ENCODE measurements around the gene EFNA5.

EFNA5 gene

GRCh38 chr5:107428303-107428813 is 242.4 kb downstream of the EFNA5 start:
- no peak for DNase-seq (ENCODE audit: low read depth in 2 of 2)

GRCh38 chr5:107426872-107427271 is 243.9 kb downstream of the EFNA5 start:
- DNase-seq (ENCODE audit: low read depth in 2 of 2), result no peak

- no peak for DNase-seq (ENCODE audit: low read depth in 2 of 2)
These were observed 244.5 kb downstream of the EFNA5 start for GRCh38 chr5:107426209-107426608.

GRCh38 chr5:107425541-107426031 is 245.2 kb downstream of the EFNA5 start:
- no peak for DNase-seq (ENCODE audit: low read depth in 2 of 2)

GRCh38 chr5:107424491-107424890 is 246.2 kb downstream of the EFNA5 start:
- DNase-seq (ENCODE audit: low read depth in 2 of 2), result no peak

- no peak for DNase-seq (ENCODE audit: low read depth in 2 of 2)
These were observed 248.2 kb downstream of the EFNA5 start for GRCh38 chr5:107422494-107422893.

GRCh38 chr5:107419498-107419897 is 251.2 kb downstream of the EFNA5 start:
- DNase-seq (ENCODE audit: low read depth in 2 of 2), result no peak

- no peak for DNase-seq (ENCODE audit: low read depth in 2 of 2)
These were observed 251.8 kb downstream of the EFNA5 start for GRCh38 chr5:107418902-107419301.

GRCh38 chr5:107418071-107418470 is 252.7 kb downstream of the EFNA5 start:
- DNase-seq (ENCODE audit: low read depth in 2 of 2), result no peak

- DNase-seq (ENCODE audit: low read depth in 2 of 2), result no peak
These were observed 255.0 kb downstream of the EFNA5 start for GRCh38 chr5:107415762-107416161.

GRCh38 chr5:107414802-107415201 is 255.9 kb downstream of the EFNA5 start:
- no peak for DNase-seq (ENCODE audit: low read depth in 2 of 2)

GRCh38 chr5:107413754-107414153 is 257.0 kb downstream of the EFNA5 start:
- no peak for DNase-seq (ENCODE audit: low read depth in 2 of 2)

- DNase-seq (ENCODE audit: low read depth in 2 of 2), result no peak
These were observed 262.2 kb downstream of the EFNA5 start for GRCh38 chr5:107408564-107408963.

GRCh38 chr5:107407713-107408298 is 262.9 kb downstream of the EFNA5 start:
- DNase-seq (ENCODE audit: low read depth in 2 of 2), result no peak

- DNase-seq (ENCODE audit: low read depth in 2 of 2), result no peak
These were observed 266.0 kb downstream of the EFNA5 start for GRCh38 chr5:107404595-107405374.

- no peak for DNase-seq (ENCODE audit: low read depth in 2 of 2)
These were observed 267.3 kb downstream of the EFNA5 start for GRCh38 chr5:107403228-107403953.

- no peak for DNase-seq (ENCODE audit: low read depth in 2 of 2)
These were observed 268.1 kb downstream of the EFNA5 start for GRCh38 chr5:107402434-107403227.

GRCh38 chr5:107401470-107402122 is 269.1 kb downstream of the EFNA5 start:
- no peak for DNase-seq (ENCODE audit: low read depth in 2 of 2)

GRCh38 chr5:107400328-107400727 is 270.4 kb downstream of the EFNA5 start:
- no peak for DNase-seq (ENCODE audit: low read depth in 2 of 2)

GRCh38 chr5:107398703-107399102 is 272.0 kb downstream of the EFNA5 start:
- no peak for DNase-seq (ENCODE audit: low read depth in 2 of 2)

- no peak for DNase-seq (ENCODE audit: low read depth in 2 of 2)
These were observed 274.4 kb downstream of the EFNA5 start for GRCh38 chr5:107396351-107396690.

Measured in stimulated activated CD8-positive, alpha-beta memory T cell treated with anti-CD3 and anti-CD28 coated beads, Interleukin-7, amount 100 ng/mL, for 1 hour (primary cell).